ENCODE measurements around the gene TRIM33.
"Not testable (repeated sequence)": the region's sequence is repeated elsewhere in the genome, so short reads cannot be mapped to it uniquely, and the experiment has no call there.

Gene TRIM33

DNA sequence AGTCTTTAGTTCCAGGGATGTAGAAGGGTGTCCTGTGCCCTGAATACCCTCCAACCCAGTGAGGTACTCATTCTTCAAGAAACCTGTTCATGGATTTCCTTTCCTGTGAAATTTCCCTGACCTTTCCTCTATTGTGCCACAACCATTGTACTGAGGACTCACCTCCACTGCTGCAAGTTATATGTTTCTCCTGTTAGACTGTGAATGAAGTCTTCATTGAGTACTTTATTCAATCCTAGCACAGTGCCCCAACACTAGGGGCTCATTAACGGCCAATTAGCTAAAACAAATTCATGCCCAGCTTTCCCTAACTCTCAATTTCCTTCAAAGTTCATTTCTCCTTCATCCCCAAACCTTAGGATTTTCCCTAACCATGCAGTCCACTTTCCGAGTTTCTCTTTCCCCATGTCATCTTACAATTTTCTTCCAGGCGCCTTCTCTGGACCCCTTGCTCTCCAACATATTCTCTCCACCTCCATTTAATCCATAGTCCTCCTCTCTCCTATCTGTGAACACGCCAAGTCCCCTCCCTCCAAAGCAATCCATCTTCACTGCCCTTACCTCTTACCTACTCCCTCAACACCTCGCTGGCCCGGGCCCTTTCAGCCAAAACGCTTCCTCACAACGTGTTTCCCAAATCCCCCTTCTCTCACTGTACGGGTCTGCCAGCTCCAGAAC lies 1.3 kb downstream of the TRIM33 start:
- DNase-seq, result no peak

DNA sequence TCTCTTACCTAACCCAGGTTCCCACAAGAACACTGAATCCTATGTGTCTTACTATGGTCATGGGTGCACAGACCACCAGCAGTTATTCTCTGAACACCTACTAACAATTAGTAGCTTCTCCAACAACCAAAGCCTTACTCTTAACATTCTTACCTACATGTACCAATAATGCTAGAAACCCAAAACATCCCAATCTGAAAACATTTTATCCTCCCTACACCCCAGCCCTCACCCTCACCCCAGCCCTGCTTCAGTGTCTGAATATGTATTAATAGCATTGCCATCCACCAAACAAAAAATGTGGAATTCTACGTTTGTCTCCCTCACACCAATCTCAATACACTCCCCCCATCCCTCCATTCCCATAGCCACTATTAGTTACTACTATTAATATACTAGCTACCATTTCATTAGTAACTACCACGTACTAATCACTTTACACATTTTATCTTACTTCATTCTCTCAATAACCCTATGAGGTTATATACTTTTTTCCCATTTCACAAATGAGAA lies 2.6 kb downstream of the TRIM33 start:
- no peak for DNase-seq

DNA sequence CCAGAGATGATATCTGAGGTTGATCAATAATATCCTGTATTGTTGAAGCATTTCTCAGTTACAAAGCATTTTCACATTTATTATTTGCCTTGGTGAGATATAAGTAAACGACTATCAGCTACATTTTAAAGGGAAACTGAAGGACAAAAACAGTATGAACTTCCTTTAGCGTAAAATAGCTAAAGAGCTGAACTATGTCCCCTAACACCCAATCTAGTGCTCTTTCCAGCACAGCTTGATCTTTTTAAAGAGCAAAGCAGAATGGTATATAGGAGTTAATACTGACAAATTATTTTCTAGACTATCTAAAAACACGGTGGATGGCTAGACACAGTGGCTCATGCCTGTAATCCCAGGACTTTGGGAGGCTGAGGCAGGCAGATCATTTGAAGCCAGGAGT lies 3.5 kb downstream of the TRIM33 start:
- DNase-seq, result no peak

DNA sequence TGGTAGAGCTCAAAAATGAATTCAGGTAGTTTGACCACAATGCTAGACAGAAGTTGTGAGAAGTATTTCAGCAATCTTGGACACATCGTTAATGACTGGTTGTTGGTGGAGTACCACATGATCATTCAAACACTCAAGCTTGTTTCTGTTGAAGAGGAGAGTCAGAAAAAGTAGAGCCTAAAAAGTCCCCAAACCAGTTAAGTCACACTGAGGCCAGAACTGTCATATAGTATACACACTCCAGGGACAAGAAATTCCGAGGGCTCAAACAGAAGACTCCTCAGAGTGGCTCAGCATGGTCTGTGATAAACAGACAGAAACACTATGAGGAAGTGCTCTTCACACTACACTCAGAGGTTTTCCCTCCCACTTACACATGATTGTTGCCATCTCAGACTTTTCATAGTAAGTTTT lies 5.8 kb downstream of the TRIM33 start:
- DNase-seq, result no peak

DNA sequence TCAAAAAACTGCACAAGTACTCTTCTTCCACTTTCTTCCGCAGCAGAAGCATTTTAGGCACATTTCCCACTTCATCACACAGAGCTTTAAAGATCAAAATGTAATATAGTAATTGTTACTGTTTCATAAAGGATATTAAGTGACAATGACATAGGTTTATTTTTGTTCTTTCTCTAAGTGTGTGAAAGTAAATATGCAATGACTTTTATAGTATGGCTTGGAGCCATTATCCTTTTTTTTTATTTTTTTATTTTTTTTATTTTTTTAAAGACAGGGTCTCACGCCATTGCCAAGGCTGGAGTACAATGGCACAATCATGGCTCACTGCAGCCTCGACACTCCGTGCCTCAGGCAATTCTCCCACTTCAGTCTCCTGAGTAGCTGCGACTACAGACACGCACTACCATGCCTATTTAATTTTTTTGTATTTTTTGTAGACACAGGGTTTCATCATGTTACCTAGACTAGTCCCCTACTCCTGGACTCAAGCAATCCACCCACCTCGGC lies 7.0 kb downstream of the TRIM33 start:
- DNase-seq, result no peak

DNA sequence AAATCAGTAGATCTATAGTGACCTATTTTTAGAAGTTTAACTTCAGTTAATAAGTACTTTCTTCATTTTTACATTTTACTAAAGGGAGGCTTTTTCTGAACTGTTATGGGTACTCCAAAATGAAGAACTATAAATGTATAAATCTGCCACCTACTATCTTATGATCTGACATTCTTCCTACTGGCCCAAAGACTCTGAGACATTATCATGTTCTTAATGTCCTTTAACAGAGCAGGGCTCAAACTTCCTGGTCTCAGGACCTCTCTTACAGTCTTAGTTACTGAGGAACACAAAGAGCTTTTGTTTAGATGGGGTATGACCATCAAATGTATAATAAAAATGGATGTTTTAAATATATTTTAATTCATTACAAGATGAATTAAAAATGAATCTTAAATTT lies 8.9 kb downstream of the TRIM33 start:
- no peak for DNase-seq

DNA sequence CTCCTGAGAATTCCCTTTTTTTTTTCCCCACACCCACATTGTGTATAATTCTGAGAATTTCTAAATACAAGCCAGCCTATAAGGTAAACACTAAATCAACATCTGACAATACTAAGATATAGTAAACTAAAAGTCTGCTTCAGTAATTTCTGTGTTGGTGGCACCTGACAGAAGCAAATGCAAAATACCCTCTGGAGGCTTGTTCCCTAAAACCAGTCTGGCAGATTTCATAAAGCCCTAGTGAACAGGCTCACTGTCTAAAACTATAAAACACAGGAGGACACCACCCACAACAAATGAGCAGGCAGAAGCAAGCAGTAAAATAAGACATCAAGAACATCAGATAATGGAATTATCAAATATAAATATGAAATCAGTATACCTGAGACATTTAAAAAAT lies 11.5 kb downstream of the TRIM33 start:
- DNase-seq, result no peak

DNA sequence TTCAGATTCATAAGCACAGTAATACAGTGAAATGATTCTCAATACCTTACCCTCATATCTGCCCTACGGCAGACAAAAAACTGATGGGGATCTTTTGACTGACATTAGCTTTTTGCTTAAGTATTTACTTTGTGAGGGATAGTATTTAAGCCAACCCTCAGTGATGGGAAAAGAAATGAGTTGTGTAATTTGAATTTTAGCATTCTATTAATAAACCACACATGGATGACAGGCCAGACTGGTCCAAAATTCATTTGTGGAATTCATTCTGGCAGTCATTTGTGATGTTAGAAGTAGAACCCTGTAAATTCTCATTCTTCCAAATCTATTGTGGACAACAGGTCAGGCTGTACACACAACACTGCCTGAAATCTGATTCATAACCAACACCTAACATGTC lies 14.9 kb downstream of the TRIM33 start:
- no peak for DNase-seq

DNA sequence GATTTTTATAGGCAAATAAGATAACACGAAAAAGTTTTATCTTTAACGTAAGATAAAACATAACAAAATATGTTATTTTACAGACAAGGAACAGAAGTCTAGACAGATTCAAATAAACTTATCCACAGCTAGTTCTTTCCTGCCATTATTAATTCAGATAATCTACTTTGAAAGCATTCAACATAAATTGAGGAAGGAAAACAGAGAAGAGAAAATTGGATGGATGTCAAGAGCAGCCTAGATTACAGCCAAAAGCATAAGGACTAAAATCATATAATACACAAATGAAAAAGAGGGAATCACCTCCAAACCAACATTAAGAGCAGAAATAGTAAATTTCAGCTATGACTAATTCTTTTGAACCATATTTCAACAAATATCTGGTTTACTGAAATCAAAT lies 15.5 kb downstream of the TRIM33 start:
- no peak for DNase-seq

DNA sequence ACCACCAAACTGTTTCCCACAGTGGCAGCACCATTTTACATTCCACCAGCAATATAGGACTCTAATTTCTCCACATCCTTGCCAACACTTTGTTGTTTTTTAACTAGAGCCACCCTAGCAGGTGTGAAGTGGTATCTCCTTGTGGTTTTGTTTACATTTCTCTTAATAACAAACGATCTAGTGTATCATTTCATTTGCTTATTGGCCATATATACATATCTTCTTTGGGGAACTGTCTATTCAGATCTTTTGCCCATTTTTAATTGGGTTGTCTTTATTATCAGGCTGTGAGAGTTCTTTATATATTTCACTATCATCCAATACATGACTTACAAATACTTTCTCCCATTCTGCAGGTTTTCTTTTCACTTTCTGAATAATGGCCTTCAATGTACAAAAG lies 18.0 kb downstream of the TRIM33 start:
- no peak for DNase-seq

DNA sequence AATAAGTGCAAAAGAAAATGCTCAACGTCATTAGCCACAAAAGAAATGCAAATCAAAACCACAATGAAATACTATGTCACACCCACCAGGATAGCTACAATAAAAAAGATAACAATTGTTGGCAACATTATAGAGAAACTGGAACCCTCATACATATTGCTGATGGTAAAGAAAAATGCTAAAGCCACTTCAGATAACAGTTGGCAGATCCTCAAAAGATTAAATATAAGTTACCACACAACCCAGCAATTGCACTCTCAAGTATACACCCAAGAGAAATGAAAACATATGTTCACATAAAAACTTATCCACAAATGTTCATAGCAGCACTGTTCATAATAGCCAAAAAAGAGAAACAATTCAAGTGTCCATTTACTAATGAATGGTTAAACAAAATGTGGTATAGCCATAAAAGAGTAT lies 20.7 kb downstream of the TRIM33 start:
- DNase-seq, result no peak

DNA sequence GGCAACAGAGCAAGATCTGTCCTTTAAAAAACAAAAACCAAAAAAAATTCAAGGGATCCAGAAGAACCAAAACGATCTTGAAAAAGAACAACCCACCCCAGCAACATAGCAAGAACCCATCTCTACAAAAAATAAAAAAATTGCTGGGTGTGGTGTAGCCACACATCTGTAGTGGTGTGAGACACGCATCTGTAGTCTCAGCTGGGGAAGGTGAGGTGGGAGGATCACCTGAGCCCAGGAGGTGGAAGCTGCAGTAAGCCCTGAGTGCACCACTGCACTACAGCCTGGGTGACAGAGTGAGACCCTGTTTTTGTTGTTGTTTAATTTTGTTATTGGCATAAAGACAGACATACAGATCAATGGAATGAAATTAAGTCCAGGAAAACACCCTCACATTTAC lies 22.3 kb downstream of the TRIM33 start:
- no peak for DNase-seq

DNA sequence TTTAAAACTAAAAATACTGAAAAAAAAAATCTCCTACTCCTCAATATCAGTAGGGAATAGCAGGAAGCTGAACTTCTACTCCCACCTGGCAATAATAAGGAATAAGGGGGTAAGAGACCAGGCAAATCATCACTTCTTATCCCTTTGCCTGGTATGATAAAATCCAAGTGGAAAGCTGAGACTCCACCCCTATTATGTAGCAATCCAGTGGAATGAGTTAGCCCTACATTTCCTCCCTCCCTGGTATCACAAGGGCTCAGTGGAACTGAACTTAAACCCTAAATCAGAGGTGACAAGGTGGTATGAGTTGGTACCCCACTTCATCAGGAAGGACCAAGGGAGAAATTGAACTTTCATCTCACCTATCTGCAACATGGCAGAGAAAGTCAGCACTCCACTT lies 25.7 kb downstream of the TRIM33 start:
- no peak for DNase-seq

DNA sequence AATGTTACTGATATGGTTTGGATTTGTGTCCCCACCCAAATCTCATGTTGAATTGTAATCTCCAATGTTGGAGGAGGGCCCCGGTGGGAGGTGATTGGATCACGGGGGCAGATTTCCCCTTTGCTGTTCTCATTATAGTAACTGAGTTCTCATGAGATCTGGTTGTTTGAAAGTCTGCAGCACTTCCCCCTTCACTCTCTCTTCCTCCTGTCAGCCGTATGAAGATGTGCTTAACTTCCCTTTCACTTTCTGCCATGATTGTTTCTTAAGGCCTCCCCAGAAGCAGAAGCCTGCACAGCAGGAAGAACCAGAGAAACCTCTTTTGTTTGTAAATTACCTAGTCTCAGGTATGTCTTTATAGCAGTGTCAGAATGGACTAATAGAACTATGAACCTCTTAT lies 28.4 kb downstream of the TRIM33 start:
- DNase-seq, result no peak

DNA sequence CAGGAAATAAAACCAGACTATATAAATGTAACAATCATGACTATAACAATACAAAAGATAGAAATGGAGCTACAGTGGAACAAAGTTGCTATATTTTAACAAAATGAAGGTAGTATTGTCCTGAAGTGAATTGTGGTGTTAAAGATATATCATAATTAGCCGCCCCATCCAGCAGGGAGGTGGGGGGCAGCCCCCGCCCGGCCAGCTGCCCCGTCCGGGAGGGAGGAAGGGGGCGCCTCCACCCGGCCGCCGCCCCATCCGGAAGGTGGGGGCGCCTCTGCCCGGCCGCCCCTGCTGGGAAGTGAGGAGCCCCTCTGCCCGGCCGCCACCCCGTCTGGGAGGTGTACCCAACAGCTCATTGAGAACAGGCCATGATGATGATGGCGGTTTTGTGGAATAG lies 31.4 kb downstream of the TRIM33 start:
- DNase-seq, result not testable (repeated sequence)

DNA sequence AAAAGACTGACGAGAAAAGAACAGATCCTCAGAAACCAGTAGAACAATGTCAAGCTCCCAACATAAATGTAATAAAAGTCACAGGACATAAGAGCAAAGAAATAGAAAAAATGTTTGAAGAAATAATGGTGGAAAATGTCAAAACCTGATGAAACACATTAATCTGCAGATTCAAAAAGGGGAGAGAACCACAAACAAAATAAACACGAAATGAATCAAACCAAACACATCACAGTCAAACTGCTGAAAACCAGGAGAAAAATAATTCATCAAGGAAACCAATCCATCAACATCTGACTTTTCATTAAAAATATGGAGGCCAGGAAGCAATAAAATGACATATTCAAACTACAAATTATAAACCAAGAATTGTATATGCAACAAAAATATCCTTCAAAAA lies 31.9 kb downstream of the TRIM33 start:
- DNase-seq, result no peak

DNA sequence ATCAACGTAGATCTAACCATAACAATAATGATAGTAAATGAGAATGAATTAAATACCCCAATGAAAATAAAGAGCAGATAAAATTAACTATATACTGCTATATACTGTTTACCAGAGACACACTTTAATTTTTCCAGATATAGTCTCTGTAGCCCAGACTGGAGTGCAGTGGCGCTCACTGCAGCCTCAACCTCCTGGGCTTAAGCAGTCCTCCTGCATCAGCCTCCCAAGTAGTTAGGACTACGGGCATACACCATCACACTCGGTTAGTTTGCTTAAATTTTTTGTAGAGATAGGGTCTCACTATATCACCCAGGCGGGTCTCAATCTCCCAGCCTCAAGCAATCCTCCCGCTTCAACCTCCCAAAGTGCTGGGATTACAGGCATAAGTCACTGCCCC lies 37.2 kb downstream of the TRIM33 start:
- DNase-seq, result no peak

DNA sequence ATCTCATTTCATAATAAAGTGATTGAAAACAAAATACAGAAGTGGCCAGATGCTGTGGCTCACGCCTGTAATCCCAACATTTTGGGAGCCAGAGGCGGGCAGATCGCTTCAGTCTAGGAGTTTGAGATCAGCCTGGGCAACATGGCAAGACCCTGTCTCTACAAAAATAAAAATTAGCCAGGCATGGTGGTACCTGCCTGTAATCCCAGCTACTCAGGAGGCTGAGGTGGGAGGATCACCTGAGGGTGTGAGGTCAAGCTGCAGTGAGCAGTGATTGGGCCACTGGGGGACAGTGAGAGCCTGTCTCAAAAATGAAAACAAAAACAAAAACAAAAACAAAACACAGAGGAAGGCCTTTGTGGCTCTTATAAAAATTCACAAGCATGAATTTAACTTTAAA lies 38.6 kb downstream of the TRIM33 start:
- no peak for DNase-seq

DNA sequence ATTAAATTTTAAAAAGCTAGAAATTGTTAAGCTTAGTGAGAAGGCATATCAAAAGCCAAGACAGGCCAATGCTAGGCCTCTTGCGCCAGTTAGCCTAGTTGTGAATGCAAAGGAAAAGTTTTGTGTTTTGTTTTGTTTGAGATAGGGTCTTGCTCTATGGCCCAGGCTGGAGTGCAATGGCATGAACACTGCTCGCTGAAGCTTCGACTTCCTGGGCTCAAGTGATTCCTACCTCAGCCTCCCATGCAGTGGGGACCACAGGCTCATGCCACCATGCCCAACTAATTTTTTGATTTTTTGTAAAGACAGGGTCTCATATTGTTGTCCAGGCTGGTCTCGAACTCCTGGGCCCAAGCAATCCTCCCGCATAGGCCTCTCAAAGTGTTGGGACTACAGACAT lies 40.3 kb downstream of the TRIM33 start:
- DNase-seq, result no peak

DNA sequence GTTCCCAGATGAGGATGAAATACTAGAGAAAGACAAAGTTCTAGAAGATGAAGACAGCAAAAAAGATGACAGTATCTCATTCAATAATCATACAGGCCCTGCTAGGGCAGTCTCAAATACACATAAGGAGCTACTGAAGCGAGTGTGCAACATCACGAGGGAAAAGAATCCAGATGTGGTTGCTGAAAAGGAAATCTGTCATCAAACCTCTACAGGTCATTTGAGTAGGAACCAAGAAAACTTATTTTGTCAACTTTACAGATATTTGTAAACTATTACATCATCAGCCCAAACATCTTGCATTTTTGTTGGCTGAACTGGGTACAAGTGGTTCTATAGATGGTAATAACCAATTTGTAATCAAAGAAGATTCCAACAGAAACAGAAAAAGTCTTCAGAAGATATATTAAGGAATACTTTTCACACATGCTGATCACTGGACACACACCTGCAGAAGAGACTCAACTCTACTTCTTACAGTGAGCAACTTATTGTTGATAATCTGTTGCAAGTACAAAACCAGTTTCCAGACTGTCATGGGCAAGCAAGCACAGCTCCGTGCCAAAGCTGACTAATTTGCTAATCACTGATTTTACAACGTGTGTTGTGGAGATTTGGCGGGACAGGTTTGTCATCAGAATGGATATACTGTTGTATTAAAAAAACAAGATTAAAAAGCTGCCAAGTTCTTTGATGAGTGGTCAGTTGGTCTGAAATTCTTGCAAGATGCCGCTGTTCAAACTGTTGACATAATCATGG lies 42.1 kb downstream of the TRIM33 start:
- DNase-seq, result no peak

DNA sequence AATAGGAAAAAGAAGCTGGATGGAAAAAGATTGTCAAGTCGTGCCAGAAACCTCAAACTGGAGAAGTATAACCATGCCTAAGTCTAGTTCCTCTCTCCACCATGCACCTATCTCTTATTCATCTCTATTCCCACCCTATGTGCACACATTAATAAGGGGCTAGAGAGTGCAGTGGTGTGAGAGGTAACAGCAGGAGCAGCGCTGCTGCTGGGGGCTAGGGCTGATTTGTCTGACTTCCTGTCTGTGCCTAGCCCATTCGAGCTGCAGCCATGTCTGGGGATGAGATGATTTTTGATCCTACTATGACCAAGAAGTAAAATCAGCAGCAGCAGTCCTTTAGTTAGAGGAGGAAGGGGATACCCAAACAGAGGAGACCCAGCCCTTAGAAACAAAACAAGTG lies 43.0 kb downstream of the TRIM33 start:
- no peak for DNase-seq

DNA sequence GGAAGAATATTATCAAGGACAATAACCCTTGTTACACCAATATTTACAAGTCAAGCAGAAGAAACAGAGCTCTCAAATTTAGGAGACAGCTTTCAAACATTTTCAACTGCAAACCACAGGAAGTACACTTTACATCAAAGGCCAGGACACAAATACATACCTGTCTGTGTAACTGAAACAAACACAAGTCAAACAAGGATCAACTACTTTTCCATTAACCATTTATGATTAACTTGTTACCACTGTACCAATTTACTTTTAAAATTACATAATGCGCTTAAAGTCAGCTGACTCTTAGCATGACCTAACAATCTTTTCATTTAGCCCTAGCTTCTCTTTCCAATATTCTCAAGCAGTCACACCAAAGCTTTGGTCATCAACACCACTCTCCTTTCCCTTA lies 43.5 kb downstream of the TRIM33 start:
- DNase-seq, result no peak

DNA sequence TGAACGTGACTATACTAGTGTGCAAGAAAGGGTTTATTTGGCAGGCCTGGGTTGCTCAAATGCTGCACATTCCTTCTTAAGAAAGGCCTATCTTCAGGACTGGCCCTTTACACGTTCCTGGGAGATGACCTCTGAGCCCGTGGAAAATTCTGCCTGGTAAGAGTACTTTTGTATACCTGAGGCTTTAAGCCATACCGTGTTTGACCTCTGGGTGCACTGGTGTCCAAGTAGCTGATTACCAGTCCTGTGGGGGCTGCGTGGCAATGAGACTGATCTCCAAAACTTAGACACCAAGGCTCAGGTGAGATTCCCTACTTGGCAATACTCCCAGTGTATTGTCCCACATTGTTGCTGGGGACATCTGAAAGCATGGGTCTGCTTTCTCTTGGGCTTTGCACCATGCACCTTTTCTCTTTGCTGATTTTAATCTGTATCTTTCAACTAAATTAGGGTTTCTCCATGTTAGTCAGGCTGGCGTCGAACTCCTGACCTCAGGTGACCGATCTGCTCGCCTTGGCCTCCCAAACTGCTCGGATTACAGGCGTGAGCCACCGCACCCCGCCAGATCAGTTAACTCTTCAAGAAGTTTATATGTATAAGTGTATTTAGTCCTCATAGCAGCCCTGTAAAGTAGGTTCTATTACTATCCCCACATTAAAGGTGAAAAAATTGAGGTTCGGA lies 44.5 kb downstream of the TRIM33 start:
- no peak for DNase-seq

DNA sequence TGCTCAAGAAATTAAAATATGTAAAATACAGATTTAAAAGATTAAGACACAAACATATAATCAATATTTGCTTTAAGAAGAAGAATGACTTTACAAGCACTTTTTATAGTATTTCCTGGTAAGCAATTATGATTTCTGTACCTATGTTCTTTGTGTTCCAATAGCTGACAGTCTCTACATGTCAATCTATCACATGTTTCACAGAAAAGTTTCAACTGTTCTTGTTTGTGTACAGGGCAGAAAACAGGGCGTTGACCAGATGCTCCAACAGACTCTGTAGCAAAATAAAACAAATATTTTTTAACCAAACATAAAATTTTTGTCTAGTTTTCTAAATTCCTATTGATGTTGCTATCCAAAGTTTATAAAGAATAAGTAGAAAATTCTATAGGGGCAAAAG lies 48.0 kb downstream of the TRIM33 start:
- DNase-seq, result no peak
